ENCODE data around the gene TPPP. TPM values are rescaled to one million over a fixed set of nuclear protein-coding genes. Genes with fewer than 3 reads are reported as not detected.

Gene TPPP
- total and polyA plus RNA-seq, 2 donors (not counting 3 experiments of a cell fraction or from before 2014, with no cell fraction given): 0.04 to 0.09 TPM

DNA sequence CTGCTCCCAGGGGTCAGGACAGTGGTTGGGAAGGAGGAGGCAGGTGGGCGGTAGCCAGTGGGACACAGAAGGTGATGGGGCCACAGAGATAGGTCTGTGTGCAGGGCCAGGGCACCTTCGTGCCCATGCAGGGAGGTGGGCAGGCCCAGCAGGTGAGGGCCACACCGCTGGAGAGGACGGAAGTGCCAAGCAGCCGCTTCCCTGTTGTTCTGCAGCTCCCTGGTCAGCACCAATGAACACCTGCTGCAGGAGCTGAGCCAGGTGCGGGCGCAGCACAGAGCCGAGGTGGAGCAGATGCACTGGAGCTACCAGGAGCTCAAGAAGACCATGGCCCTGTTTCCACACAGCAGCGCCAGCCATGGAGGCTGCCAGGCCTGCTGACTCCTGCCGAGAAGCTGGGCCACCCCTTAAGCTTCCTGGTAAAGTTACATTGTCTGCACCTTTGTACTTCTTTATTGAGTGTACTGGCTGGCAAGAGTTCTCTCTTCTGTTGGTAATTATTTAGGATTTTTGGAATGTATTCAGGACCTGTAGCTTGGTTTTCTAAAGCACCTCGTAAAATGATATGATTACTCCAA lies 40.3 kb downstream of the TPPP start:
- no TSS peak for BruUV-seq (replicated peaks)
- no peak for FAIRE-seq
- Histone ChIP-seq H3K4me1 (ENCODE audit: control insufficient read depth, extremely low read depth, insufficient read depth, low read length) (peaks cover 6% of the 10 kb centered on the region), H3K9me3 (replicated peaks; ENCODE audit: control insufficient read depth, insufficient read depth, low read length) (no peaks in the 10 kb centered on the region), H3K79me2 (ENCODE audit: control insufficient read depth, insufficient read depth, low read length) (no peaks in the 10 kb centered on the region), H2AFZ (ENCODE audit: low read depth, low read length) (no peak overlapping the region), H3K4me2 (ENCODE audit: insufficient read depth, low read length) (no peak overlapping the region), H3K9ac (replicated peaks; ENCODE audit: extremely low read depth, insufficient read depth, low read length) (no peak overlapping the region), H3K36me3 (ENCODE audit: control insufficient read depth in 2 of 2, extremely low read depth in 1 of 2, insufficient read depth in 2 of 2, low read length in 2 of 2) (peaks cover 0 to 2% of the 10 kb centered on the region in 2 experiments), H4K20me1 (replicated peaks; ENCODE audit: control insufficient read depth, extremely low read depth, insufficient read depth, low read length) (no peaks in the 10 kb centered on the region), H3K27me3 (ENCODE audit: control insufficient read depth in 2 of 2, insufficient read depth in 2 of 2, low read length in 2 of 2) (no peaks in the 10 kb centered on the region), H3K4me3 (replicated peaks in 1 of 3; ENCODE audit: insufficient read depth in 1 of 3, low read depth in 1 of 3, low read length in 3 of 3) (no peak overlapping the region), H3K9me1 (replicated peaks; ENCODE audit: control insufficient read depth, extremely low read depth, insufficient read depth, low read length) (no peaks in the 10 kb centered on the region), H3K27ac (ENCODE audit: insufficient read depth, low read depth, low read length) (no peak overlapping the region)
- dilution Hi-C loops (cut with MboI; ENCODE audit: extremely low pct_ligation_motif_present, low sequenced_read_pairs): no loop called here
- POLR2A ChIA-PET: no interaction called here
- CTCF ChIA-PET: interaction anchor here (1.0 to 1.2 kb wide), 2 partner anchors 17 to 26 kb away, joined by 3 to 4 read pairs; no protein-coding TSS in a partner anchor
- TF ChIP-seq POLR2AphosphoS5 (IDR thresholded peaks at IDR 0.05; ENCODE audit: insufficient read depth, low read depth, low read length) (no peak), EZH2 (IDR thresholded peaks at IDR 0.05; ENCODE audit: borderline replicate concordance, low read depth, low read length, severe bottlenecking) (no peak), POLR2A (IDR thresholded peaks at IDR 0.05; ENCODE audit: low read depth, low read length) (no peak), MYC (IDR thresholded peaks at IDR 0.05; ENCODE audit: low read depth, low read length) (no peak), GATA2 (IDR thresholded peaks at IDR 0.05; ENCODE audit: insufficient read depth, insufficient read length, low read depth, low read length) (no peak), JUN (IDR thresholded peaks at IDR 0.05; ENCODE audit: borderline replicate concordance, insufficient read depth, insufficient read length, low read depth) (no peak), FOS (IDR thresholded peaks at IDR 0.05; ENCODE audit: borderline replicate concordance, insufficient read depth, low read length) (no peak)
- TF ChIP-seq, protein P1, sequence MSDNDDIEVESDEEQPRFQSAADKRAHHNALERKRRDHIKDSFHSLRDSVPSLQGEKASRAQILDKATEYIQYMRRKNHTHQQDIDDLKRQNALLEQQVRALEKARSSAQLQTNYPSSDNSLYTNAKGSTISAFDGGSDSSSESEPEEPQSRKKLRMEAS (IDR thresholded peaks at IDR 0.05; ENCODE audit: insufficient read depth, insufficient read length): no peak
- TF ChIP-seq, protein P2, sequence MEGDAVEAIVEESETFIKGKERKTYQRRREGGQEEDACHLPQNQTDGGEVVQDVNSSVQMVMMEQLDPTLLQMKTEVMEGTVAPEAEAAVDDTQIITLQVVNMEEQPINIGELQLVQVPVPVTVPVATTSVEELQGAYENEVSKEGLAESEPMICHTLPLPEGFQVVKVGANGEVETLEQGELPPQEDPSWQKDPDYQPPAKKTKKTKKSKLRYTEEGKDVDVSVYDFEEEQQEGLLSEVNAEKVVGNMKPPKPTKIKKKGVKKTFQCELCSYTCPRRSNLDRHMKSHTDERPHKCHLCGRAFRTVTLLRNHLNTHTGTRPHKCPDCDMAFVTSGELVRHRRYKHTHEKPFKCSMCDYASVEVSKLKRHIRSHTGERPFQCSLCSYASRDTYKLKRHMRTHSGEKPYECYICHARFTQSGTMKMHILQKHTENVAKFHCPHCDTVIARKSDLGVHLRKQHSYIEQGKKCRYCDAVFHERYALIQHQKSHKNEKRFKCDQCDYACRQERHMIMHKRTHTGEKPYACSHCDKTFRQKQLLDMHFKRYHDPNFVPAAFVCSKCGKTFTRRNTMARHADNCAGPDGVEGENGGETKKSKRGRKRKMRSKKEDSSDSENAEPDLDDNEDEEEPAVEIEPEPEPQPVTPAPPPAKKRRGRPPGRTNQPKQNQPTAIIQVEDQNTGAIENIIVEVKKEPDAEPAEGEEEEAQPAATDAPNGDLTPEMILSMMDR (IDR thresholded peaks at IDR 0.05; ENCODE audit: extremely low read depth in 1 of 2, insufficient read depth in 1 of 2, low read depth in 1 of 2, low read length in 2 of 2): no peak
- intact Hi-C loops (cut with micrococcal nuclease): no loop called here
- no peak for DNase-seq (ENCODE audit: low read depth, low spot score)
